ENCODE results near the gene ZBED6. TPM values are rescaled to one million over a fixed set of nuclear protein-coding genes. Genes with fewer than 3 reads are reported as not detected.

Gene ZBED6
- total and polyA plus RNA-seq, 2 experiments from 2014 or later, result 2.5 to 4.8 TPM

DNA sequence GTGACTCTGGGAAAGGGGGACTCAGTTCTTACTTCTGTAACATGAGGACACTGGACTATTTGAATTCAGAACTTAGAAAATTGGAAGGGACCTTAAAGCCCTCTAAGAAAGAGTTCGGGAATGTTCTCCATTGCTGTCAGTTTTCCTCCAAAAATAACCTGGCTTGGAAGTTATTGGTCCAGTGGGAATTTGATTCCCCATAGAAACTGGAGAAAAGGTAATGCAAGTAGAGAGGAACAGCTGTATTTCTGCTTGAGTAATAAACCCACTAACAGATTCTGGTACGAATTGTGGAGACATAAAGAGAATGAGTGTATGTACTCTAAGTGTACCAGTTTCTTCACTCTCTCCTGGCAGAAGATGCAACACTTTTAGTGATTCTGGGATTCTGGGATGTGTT is 1.8 kb downstream of the ZBED6 start:
- ATAC-seq, result no peak

More for the DNA sequence above, 1.8 kb downstream of the ZBED6 start:
- Mint-ChIP-seq H3K27ac (0 out of 2 replicates have a peak overlapping the region, but pooled peaks have one; percentile 62), H3K4me1 (peaks cover 44% of the 10 kb centered on the region), H3K9me3 (peaks cover 30% of the 10 kb centered on the region), H3K27me3 (ENCODE audit: insufficient read depth, low read depth, poor library complexity) (peaks cover 13% of the 10 kb centered on the region), H3K4me3 (peak overlapping the region; percentile 94), H3K36me3 (ENCODE audit: low read depth) (peaks cover 42% of the 10 kb centered on the region)
- peak overlapping the region; percentile 84 for H3K4me2 ChIP-seq
- no peak overlapping the region for H2AFZ ChIP-seq
- no peak for TF ChIP-seq ZNF331 (CRISPR knock-in tag; IDR thresholded peaks at IDR 0.05; ENCODE audit: low read depth)
- TF ChIP-seq CREB1 (CRISPR knock-in tag; IDR thresholded peaks at IDR 0.05; ENCODE audit: low read depth), result no peak
- TF ChIP-seq ZNF114 (CRISPR knock-in tag; IDR thresholded peaks at IDR 0.05), result no peak
- no peak for TF ChIP-seq NANOG (IDR thresholded peaks at IDR 0.05; ENCODE audit: borderline replicate concordance)
- no peak for TF ChIP-seq POLR2AphosphoS5 (IDR thresholded peaks at IDR 0.05; ENCODE audit: low read depth)
- TF ChIP-seq, protein P1, sequence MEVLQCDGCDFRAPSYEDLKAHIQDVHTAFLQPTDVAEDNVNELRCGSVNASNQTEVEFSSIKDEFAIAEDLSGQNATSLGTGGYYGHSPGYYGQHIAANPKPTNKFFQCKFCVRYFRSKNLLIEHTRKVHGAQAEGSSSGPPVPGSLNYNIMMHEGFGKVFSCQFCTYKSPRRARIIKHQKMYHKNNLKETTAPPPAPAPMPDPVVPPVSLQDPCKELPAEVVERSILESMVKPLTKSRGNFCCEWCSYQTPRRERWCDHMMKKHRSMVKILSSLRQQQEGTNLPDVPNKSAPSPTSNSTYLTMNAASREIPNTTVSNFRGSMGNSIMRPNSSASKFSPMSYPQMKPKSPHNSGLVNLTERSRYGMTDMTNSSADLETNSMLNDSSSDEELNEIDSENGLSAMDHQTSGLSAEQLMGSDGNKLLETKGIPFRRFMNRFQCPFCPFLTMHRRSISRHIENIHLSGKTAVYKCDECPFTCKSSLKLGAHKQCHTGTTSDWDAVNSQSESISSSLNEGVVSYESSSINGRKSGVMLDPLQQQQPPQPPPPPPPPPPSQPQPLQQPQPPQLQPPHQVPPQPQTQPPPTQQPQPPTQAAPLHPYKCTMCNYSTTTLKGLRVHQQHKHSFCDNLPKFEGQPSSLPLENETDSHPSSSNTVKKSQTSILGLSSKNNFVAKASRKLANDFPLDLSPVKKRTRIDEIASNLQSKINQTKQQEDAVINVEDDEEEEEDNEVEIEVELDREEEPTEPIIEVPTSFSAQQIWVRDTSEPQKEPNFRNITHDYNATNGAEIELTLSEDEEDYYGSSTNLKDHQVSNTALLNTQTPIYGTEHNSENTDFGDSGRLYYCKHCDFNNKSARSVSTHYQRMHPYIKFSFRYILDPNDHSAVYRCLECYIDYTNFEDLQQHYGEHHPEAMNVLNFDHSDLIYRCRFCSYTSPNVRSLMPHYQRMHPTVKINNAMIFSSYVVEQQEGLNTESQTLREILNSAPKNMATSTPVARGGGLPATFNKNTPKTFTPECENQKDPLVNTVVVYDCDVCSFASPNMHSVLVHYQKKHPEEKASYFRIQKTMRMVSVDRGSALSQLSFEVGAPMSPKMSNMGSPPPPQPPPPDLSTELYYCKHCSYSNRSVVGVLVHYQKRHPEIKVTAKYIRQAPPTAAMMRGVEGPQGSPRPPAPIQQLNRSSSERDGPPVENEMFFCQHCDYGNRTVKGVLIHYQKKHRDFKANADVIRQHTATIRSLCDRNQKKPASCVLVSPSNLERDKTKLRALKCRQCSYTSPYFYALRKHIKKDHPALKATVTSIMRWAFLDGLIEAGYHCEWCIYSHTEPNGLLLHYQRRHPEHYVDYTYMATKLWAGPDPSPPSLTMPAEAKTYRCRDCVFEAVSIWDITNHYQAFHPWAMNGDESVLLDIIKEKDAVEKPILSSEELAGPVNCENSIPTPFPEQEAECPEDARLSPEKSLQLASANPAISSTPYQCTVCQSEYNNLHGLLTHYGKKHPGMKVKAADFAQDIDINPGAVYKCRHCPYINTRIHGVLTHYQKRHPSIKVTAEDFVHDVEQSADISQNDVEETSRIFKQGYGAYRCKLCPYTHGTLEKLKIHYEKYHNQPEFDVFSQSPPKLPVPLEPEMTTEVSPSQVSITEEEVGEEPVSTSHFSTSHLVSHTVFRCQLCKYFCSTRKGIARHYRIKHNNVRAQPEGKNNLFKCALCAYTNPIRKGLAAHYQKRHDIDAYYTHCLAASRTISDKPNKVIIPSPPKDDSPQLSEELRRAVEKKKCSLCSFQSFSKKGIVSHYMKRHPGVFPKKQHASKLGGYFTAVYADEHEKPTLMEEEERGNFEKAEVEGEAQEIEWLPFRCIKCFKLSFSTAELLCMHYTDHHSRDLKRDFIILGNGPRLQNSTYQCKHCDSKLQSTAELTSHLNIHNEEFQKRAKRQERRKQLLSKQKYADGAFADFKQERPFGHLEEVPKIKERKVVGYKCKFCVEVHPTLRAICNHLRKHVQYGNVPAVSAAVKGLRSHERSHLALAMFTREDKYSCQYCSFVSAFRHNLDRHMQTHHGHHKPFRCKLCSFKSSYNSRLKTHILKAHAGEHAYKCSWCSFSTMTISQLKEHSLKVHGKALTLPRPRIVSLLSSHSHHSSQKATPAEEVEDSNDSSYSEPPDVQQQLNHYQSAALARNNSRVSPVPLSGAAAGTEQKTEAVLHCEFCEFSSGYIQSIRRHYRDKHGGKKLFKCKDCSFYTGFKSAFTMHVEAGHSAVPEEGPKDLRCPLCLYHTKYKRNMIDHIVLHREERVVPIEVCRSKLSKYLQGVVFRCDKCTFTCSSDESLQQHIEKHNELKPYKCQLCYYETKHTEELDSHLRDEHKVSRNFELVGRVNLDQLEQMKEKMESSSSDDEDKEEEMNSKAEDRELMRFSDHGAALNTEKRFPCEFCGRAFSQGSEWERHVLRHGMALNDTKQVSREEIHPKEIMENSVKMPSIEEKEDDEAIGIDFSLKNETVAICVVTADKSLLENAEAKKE (CRISPR knock-in tag; IDR thresholded peaks at IDR 0.05), result no peak
- no peak for TF ChIP-seq JUNB (IDR thresholded peaks at IDR 0.05; ENCODE audit: unreplicated experiment)
- no peak for TF ChIP-seq EZH2phosphoT487 (IDR thresholded peaks at IDR 0.05; ENCODE audit: unreplicated experiment)
- TF ChIP-seq, protein P2, sequence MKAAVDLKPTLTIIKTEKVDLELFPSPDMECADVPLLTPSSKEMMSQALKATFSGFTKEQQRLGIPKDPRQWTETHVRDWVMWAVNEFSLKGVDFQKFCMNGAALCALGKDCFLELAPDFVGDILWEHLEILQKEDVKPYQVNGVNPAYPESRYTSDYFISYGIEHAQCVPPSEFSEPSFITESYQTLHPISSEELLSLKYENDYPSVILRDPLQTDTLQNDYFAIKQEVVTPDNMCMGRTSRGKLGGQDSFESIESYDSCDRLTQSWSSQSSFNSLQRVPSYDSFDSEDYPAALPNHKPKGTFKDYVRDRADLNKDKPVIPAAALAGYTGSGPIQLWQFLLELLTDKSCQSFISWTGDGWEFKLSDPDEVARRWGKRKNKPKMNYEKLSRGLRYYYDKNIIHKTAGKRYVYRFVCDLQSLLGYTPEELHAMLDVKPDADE (IDR thresholded peaks at IDR 0.05), result no peak
- no peak for TF ChIP-seq EZH2 (IDR thresholded peaks at IDR 0.05; ENCODE audit: low read depth, unreplicated experiment)
- TF ChIP-seq STAT1 (IDR thresholded peaks at IDR 0.05; ENCODE audit: unreplicated experiment), result no peak
- no peak for TF ChIP-seq CTCF (conservative IDR thresholded peaks at IDR 0.05; ENCODE audit: low read depth in 2 of 2)
- H3K27ac ChIP-seq (ENCODE audit: low read depth), result peak overlapping the region; percentile 100; the same call in 1 of the 2 replicates
- DNase-seq (ENCODE audit: low spot score), result no peak
- peaks cover 12% of the 10 kb centered on the region for H3F3A ChIP-seq (replicated peaks; ENCODE audit: low read depth)
- peaks cover 17% of the 10 kb centered on the region for H3K4me1 ChIP-seq (ENCODE audit: insufficient read depth)
- peak overlapping the region; percentile 73 for H3K4me3 ChIP-seq
- H3K79me2 ChIP-seq (replicated peaks; ENCODE audit: insufficient read depth), result peaks cover 62% of the 10 kb centered on the region
- H3K9me2 ChIP-seq (ENCODE audit: insufficient read depth), result peaks cover 13% of the 10 kb centered on the region
- H3K27me3 ChIP-seq (ENCODE audit: insufficient read depth), result no peaks in the 10 kb centered on the region
- peaks cover 16% of the 10 kb centered on the region; the same call in 1 of the 2 replicates for H3K36me3 ChIP-seq (ENCODE audit: insufficient read depth)
- H4K20me1 ChIP-seq (replicated peaks; ENCODE audit: insufficient read depth), result peaks cover 19% of the 10 kb centered on the region
